ENCODE measurements around the gene FAM120A.

Gene FAM120A

DNA sequence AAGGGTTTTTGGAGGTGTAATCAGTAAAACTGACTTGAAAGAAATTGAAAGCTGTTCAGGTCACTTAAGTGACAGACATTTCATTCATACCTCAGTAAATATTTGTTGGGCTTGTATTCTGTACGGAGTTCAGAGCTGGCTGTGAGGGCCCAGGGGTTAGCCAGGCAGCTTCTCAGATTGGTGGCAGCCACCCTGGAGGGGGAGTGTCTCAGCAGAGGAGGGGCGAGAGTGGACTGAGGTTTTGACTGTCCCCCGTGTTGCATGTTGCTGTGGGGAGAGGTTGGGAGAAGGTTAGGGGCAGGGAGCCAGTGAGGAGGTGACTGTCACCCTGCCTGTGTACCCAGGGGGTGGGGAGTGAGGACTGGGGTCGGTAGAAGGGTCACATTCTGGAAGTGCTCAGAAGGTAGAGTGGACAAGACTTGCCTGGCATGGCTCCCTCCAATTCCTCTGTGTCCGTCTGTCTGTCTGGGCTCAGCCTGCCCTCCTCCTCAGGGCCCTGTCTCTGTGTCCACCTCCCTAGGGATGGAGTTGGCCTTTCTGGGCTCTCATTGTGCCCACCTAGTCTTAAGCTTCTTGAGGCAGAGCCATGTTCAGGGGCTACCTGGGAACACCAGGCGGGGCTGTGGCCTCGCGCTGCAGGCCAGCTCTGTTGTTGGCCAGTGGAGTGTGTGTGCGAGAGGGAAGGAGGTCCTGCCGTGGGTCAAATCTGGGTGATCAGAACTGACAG is 129.3 kb downstream of the FAM120A start:
- no peak for DNase-seq (ENCODE audit: low read depth, low spot score)
- TF ChIP-seq, protein P1, sequence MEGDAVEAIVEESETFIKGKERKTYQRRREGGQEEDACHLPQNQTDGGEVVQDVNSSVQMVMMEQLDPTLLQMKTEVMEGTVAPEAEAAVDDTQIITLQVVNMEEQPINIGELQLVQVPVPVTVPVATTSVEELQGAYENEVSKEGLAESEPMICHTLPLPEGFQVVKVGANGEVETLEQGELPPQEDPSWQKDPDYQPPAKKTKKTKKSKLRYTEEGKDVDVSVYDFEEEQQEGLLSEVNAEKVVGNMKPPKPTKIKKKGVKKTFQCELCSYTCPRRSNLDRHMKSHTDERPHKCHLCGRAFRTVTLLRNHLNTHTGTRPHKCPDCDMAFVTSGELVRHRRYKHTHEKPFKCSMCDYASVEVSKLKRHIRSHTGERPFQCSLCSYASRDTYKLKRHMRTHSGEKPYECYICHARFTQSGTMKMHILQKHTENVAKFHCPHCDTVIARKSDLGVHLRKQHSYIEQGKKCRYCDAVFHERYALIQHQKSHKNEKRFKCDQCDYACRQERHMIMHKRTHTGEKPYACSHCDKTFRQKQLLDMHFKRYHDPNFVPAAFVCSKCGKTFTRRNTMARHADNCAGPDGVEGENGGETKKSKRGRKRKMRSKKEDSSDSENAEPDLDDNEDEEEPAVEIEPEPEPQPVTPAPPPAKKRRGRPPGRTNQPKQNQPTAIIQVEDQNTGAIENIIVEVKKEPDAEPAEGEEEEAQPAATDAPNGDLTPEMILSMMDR (IDR thresholded peaks at IDR 0.05; ENCODE audit: low read depth, low read length) = no peak
- H3K4me3 ChIP-seq (ENCODE audit: low read depth, low read length) = no peak overlapping the region
- in situ Hi-C loops (cut with HindIII; ENCODE audit: low sequenced_read_pairs) = no loop called here

DNA sequence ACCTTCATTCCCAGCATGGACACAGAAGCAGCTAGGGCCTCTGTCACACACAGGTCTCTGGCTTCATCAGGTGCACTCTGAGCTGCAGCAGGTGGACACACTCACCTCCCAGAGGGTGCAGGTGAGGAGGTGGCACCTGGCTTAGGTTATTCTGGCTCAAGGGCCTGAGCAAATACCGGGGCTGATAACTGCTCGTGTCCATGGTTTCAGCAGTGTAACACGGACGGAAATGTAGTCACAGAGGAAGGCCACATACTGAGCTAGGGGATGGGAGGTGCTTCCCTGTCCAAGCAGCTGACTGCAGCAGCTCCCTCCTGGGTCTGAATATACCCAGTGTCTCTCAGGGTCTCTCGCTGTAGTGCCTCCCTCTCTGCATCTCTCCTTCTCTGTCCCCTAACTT is 130.6 kb downstream of the FAM120A start:
- TF ChIP-seq, protein P1 (IDR thresholded peaks at IDR 0.05; ENCODE audit: low read depth, low read length) = no peak
- no peak overlapping the region for H3K4me3 ChIP-seq (ENCODE audit: low read depth, low read length)
- DNase-seq (ENCODE audit: low read depth, low spot score) = peak; percentile 39
- in situ Hi-C loops (cut with HindIII; ENCODE audit: low sequenced_read_pairs) = no loop called here

DNA sequence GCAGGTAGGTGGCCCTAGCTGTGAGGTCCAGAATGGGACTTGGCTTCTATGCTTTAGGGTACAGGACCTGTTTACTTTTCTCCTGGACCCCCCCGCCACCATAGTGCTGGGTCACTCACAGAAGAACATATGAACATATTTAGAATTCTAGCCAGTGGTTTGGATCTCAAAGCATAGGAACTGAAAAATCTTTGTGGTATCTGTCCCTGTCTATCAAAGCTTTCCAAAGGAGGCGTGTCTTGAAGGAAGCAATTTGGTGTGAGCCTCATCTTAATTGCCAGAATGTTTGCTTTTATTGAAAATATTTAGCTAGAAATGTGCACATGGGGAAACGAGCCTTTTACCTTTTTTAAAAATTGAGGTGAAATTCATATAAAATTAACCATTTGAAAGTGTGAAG is 131.1 kb downstream of the FAM120A start:
- H3K4me3 ChIP-seq (ENCODE audit: low read depth, low read length) = no peak overlapping the region
- DNase-seq (ENCODE audit: low read depth, low spot score) = no peak
- TF ChIP-seq, protein P1 (IDR thresholded peaks at IDR 0.05; ENCODE audit: low read depth, low read length) = no peak
- in situ Hi-C loops (cut with HindIII; ENCODE audit: low sequenced_read_pairs) = no loop called here

DNA sequence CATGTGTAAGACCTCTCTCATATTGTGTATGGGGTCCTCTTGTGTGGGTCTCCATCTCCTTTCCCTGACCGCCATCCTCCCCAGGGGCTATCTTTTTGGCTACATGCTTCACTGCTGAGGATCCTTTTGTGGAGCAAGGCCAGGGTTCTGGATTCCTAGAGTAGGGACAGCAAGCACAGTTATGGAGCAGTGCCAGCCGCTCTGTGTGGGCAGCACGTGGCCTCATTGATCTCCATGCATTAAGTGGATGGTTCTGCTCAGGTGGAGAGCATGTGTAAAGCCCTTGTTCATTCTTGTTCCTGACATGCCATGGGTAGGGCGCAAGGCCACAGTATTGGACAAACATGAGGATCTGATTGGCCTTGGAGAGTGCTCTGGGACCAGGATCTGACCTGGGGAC is 133.8 kb downstream of the FAM120A start:
- DNase-seq (ENCODE audit: low read depth, low spot score) = no peak
- in situ Hi-C loops (cut with HindIII; ENCODE audit: low sequenced_read_pairs) = no loop called here
- TF ChIP-seq, protein P1 (IDR thresholded peaks at IDR 0.05; ENCODE audit: low read depth, low read length) = no peak
- no peak overlapping the region for H3K4me3 ChIP-seq (ENCODE audit: low read depth, low read length)

DNA sequence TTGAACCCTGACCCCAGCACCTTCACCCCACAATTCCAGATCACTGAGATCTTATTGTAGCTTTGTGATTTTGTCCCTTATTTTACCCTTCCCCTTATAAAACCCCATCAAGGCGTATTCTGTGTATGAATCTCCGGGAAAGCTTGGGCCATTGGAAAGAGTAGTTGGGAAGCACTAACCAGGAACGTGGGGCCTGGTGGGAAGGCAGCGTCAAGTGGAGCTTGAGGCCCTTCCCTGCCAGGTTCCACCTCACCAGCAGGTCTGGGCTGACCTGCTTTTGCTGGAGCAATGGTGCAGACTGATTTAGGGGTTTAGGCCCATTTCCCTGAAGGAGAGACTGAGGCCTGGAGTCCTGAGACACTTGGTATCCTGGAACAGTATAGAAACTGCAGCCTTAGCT is 134.2 kb downstream of the FAM120A start:
- in situ Hi-C loops (cut with HindIII; ENCODE audit: low sequenced_read_pairs) = no loop called here

DNA sequence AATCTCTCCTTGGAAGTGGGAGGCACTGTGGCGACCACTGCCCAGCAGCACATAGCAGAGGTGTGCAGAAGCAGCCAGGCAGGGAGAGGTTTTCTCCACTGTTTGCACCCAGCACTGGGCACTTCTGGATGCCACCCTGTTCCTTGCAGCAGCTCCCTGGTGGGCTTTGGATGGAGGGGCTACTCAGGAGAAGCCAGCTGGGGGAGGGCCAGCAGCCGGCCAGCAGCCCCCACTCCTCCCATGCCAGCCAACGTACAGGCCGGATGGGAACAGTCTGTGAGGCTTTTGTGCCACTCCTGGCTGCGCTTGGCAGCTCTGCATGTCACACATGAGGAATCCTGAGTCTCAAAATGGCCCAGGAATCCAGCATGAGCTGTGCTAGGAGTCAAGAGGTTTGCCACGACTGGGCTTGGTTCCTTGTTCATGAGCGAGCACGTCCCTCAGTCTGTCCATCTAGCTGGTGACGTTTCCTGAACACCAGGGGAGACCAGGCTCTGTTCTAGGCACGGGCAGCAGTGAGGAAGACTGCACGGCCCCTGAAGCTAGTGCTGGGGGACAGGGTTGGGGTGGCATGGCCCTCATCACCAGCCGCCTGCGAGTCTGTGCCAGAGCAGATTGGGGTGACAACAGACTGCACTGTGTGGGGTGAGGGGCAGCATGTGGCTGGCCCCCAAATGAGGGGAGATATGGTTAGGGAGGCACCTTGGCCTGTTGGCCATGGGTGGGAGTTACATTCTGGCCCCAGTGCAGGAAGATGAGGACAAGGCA is 135.0 kb downstream of the FAM120A start:
- in situ Hi-C loops (cut with HindIII; ENCODE audit: low sequenced_read_pairs) = no loop called here
- TF ChIP-seq, protein P1 (IDR thresholded peaks at IDR 0.05; ENCODE audit: low read depth, low read length) = no peak
- DNase-seq (ENCODE audit: low read depth, low spot score) = no peak
- H3K4me3 ChIP-seq (ENCODE audit: low read depth, low read length) = no peak overlapping the region

More for the DNA sequence above, 134.2 kb downstream of the FAM120A start:
- DNase-seq (ENCODE audit: low read depth, low spot score) = no peak
- no peak overlapping the region for H3K4me3 ChIP-seq (ENCODE audit: low read depth, low read length)
- TF ChIP-seq, protein P1 (IDR thresholded peaks at IDR 0.05; ENCODE audit: low read depth, low read length) = no peak
